AG09309 (cell line): Measurements from ENCODE around the gene ADRM1.

Source experiments
- DNase-seq: peaks from one replicate; pipeline ENCODE4 v3.0.0-alpha.2; 2010; ENCODE audit warnings: low read depth
- H3K4me3 ChIP-seq: 2 replicates; pipeline ENCODE4 v1.5.1; 2011; ENCODE audit warnings: mild to moderate bottlenecking, low read depth, low read length, moderate library complexity; ENCODE audit not compliant: control insufficient read depth
- CTCF ChIP-seq: IDR thresholded peaks from 2 replicates; pipeline ENCODE4 v1.5.1; 2011; ENCODE audit warnings: mild to moderate bottlenecking, low read depth, low read length, inconsistent platforms; ENCODE audit not compliant: insufficient read depth, control insufficient read depth; ENCODE audit errors: missing control alignments

The ADRM1 gene

GRCh38 chr20:62316331-62317166, 13.8 kb downstream of the ADRM1 start:
- H3K4me3 ChIP-seq, result no peak overlapping the region
- DNase-seq, result no peak
- TF ChIP-seq CTCF, result no peak

- DNase-seq, result no peak
- no peak overlapping the region for H3K4me3 ChIP-seq
- TF ChIP-seq CTCF, result no peak
Measured at GRCh38 chr20:62317167-62317655, 14.4 kb downstream of the ADRM1 start.

- DNase-seq, result no peak
- no peak overlapping the region for H3K4me3 ChIP-seq
- no peak for TF ChIP-seq CTCF
Measured at GRCh38 chr20:62318400-62319345, 15.9 kb downstream of the ADRM1 start.

- no peak for TF ChIP-seq CTCF
- H3K4me3 ChIP-seq, result no peak overlapping the region
- DNase-seq, result no peak
Measured at GRCh38 chr20:62319346-62319909, 16.6 kb downstream of the ADRM1 start.

- no peak for TF ChIP-seq CTCF
- no peak overlapping the region for H3K4me3 ChIP-seq
- DNase-seq, result no peak
Measured at GRCh38 chr20:62320581-62321354, 18.0 kb downstream of the ADRM1 start.

- no peak for TF ChIP-seq CTCF
- no peak for DNase-seq
- no peak overlapping the region for H3K4me3 ChIP-seq
Measured at GRCh38 chr20:62321521-62321948, 18.7 kb downstream of the ADRM1 start.
